Smooth muscle cell (in vitro differentiated cells): Measurements from ENCODE around the gene ENO4. TPM values are rescaled to one million over a fixed set of nuclear protein-coding genes. Genes with fewer than 3 reads are reported as not detected.

ENCODE experiments used
- DNase-seq: peaks from one replicate; lab custom pipeline; 2025; ENCODE audit not compliant: unreplicated experiment; lab: John Stamatoyannopoulos, UW
- H2AFZ ChIP-seq: fragments of 200-600 bp; sonication (generic); 2 replicates; pipeline ENCODE4 v1.6.0; 2016; ENCODE audit warnings: antibody characterized with exemption, low read depth, mild to moderate bottlenecking
- H3F3A ChIP-seq: fragments of 200-600 bp; sonication (generic); 2 replicates; pipeline ENCODE4 v1.6.0; 2017; ENCODE audit warnings: antibody characterized with exemption, low read depth
- H3K27ac ChIP-seq: fragments of 200-600 bp; sonication (generic); 2 replicates; pipeline ENCODE4 v1.5.1; 2016; ENCODE audit warnings: low read depth, mild to moderate bottlenecking
- H3K27me3 ChIP-seq: fragments of 200-600 bp; sonication (generic); 2 replicates; pipeline ENCODE4 v1.6.1; 2016; ENCODE audit warnings: low read depth, mild to moderate bottlenecking
- H3K36me3 ChIP-seq: fragments of 200-600 bp; sonication (generic); 2 replicates; pipeline ENCODE4 v1.5.1; 2016; ENCODE audit warnings: low read depth
- H3K4me1 ChIP-seq: fragments of 200-600 bp; sonication (generic); 2 replicates; pipeline ENCODE4 v1.5.1; 2016; ENCODE audit warnings: low read depth
- H3K4me2 ChIP-seq: fragments of 200-600 bp; sonication (generic); 2 replicates; pipeline ENCODE4 v1.6.0; 2016; ENCODE audit warnings: mild to moderate bottlenecking
- H3K4me3 ChIP-seq: fragments of 200-600 bp; sonication (generic); 2 replicates; pipeline ENCODE4 v1.5.1; 2016; ENCODE audit warnings: mild to moderate bottlenecking
- H3K79me2 ChIP-seq: fragments of 200-600 bp; sonication (generic); 2 replicates; pipeline ENCODE4 v1.6.0; 2016; ENCODE audit warnings: low read depth, mild to moderate bottlenecking
- H3K9ac ChIP-seq: fragments of 200-600 bp; sonication (generic); 2 replicates; pipeline ENCODE4 v1.6.0; 2016; ENCODE audit warnings: low read depth
- H3K9me3 ChIP-seq: fragments of 200-600 bp; sonication (generic); replicated peaks from 2 replicates; pipeline ENCODE4 v1.5.1; 2016; ENCODE audit warnings: low read depth
- H4K20me1 ChIP-seq: fragments of 200-600 bp; sonication (generic); 2 replicates; pipeline ENCODE4 v1.6.0; 2016; ENCODE audit warnings: low read depth
- CTCF ChIP-seq: fragments of 200-600 bp; sonication (generic); IDR thresholded peaks from 2 replicates; pipeline ENCODE4 v1.5.1; 2017; ENCODE audit warnings: borderline replicate concordance, mild to moderate bottlenecking, antibody characterized with exemption; ENCODE audit not compliant: insufficient read depth, poor library complexity, severe bottlenecking
- WGBS: methylation state at CpG from one replicate; pipeline ENCODE4 v1.1.7; 2016; ENCODE audit warnings: low lambda C conversion rate; 5-methylcytosine and 5-hydroxymethylcytosine counted together
- polyA plus RNA-seq: library from polyadenylated mRNA; unstranded; fragments of >200 nt; fragmentation: Nextera tagmentation; extraction: Ambion mirVana; gene quantifications from 2 replicates; pipeline ENCODE4 v1.2.1, GENCODE V29; 2016
- total RNA-seq: library from RNA; depleted of rRNA; stranded (reverse); fragments of >200 nt; gene quantifications from 2 replicates; pipeline ENCODE4 v1.2.3, GENCODE V29; 2014

The ENO4 gene
- total and polyA plus RNA-seq, 2 experiments from 2014 or later: 0.54 to 1.3 TPM

- H3F3A ChIP-seq: no peaks in the 10 kb centered on the region
- no peak overlapping the region for H3K27ac ChIP-seq
- H3K27me3 ChIP-seq: no peaks in the 10 kb centered on the region
- H3K36me3 ChIP-seq: no peaks in the 10 kb centered on the region
- H3K79me2 ChIP-seq: no peaks in the 10 kb centered on the region
- H3K4me1 ChIP-seq: peaks cover 5% of the 10 kb centered on the region
- H3K9me3 ChIP-seq: no peaks in the 10 kb centered on the region
- no peak overlapping the region for H3K9ac ChIP-seq
- H3K4me2 ChIP-seq: no peak overlapping the region
- no peak for DNase-seq
- no peak for TF ChIP-seq CTCF
- WGBS: 93% methylated on average over 4 of the region's 4 CpGs
- no peak overlapping the region for H2AFZ ChIP-seq
- no peaks in the 10 kb centered on the region for H4K20me1 ChIP-seq
- no peak overlapping the region for H3K4me3 ChIP-seq
Observed at GRCh38 chr10:116886772-116887171, 37.5 kb downstream of the ENO4 start.

- no peak overlapping the region for H3K4me3 ChIP-seq
- no peak overlapping the region for H2AFZ ChIP-seq
- H3K27ac ChIP-seq: no peak overlapping the region
- H3K9me3 ChIP-seq: no peaks in the 10 kb centered on the region
- H3K36me3 ChIP-seq: no peaks in the 10 kb centered on the region
- DNase-seq: no peak
- no peak for TF ChIP-seq CTCF
- no peak overlapping the region for H3K4me2 ChIP-seq
- no peaks in the 10 kb centered on the region for H3K27me3 ChIP-seq
- WGBS: 37% methylated on average over 7 of the region's 7 CpGs
- no peaks in the 10 kb centered on the region for H3F3A ChIP-seq
- H3K9ac ChIP-seq: no peak overlapping the region
- no peaks in the 10 kb centered on the region for H4K20me1 ChIP-seq
- H3K79me2 ChIP-seq: no peaks in the 10 kb centered on the region
- peaks cover 6% of the 10 kb centered on the region for H3K4me1 ChIP-seq
Observed at GRCh38 chr10:116888380-116889055, 39.2 kb downstream of the ENO4 start.

GRCh38 chr10:116889066-116889465 is 39.8 kb downstream of the ENO4 start:
- Histone ChIP-seq H3K27ac (no peak overlapping the region), H3K27me3 (no peaks in the 10 kb centered on the region), H3K9ac (no peak overlapping the region), H3K9me3 (no peaks in the 10 kb centered on the region), H3F3A (no peaks in the 10 kb centered on the region), H3K4me3 (no peak overlapping the region), H2AFZ (no peak overlapping the region), H4K20me1 (no peaks in the 10 kb centered on the region), H3K4me2 (no peak overlapping the region), H3K36me3 (no peaks in the 10 kb centered on the region), H3K79me2 (no peaks in the 10 kb centered on the region), H3K4me1 (peaks cover 12% of the 10 kb centered on the region)
- DNase-seq: no peak
- TF ChIP-seq CTCF: no peak
- WGBS: 97% methylated on average over 3 of the region's 3 CpGs

- no peaks in the 10 kb centered on the region for H3K36me3 ChIP-seq
- no peak overlapping the region for H3K4me2 ChIP-seq
- no peaks in the 10 kb centered on the region for H3K79me2 ChIP-seq
- no peak overlapping the region for H3K27ac ChIP-seq
- TF ChIP-seq CTCF: no peak
- DNase-seq: no peak
- no peaks in the 10 kb centered on the region for H3K9me3 ChIP-seq
- H2AFZ ChIP-seq: no peak overlapping the region
- H3K27me3 ChIP-seq: no peaks in the 10 kb centered on the region
- H3K4me3 ChIP-seq: no peak overlapping the region
- H3F3A ChIP-seq: no peaks in the 10 kb centered on the region
- H3K9ac ChIP-seq: no peak overlapping the region
- H3K4me1 ChIP-seq: peaks cover 23% of the 10 kb centered on the region
- WGBS: 84% methylated on average over 7 of the region's 7 CpGs
- H4K20me1 ChIP-seq: no peaks in the 10 kb centered on the region
Observed at GRCh38 chr10:116891208-116891607, 41.9 kb downstream of the ENO4 start.
